Cerebellar cortex (tissue), 1 donor: ENCODE results near the gene SLC39A11.
"Not testable (repeated sequence)": the region's sequence is repeated elsewhere in the genome, so short reads cannot be mapped to it uniquely, and the experiment has no call there.

ENCODE experiments used
- DNase-seq: peaks from one replicate; pipeline ENCODE4 v3.0.0-alpha.2; 2015; ENCODE audit warnings: low spot score

Gene SLC39A11

DNA sequence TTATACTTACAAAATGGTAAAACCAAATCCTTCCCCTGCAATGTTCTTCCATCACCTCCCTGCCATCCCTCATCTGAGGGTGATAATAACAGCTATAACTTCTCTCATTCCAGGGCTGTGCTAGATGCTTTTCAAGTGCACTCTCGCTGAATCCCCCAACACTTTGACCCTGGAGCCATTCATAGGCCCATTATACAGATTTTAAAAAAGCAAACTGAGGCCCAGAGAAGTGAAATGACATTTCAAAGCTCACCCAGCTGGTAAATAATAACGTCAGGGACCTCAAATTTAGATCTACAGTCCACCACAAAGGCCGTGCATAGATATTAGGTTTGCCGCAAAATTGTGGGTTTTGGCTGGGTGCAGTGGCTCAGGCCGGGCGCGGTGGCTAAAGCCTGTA lies 378.8 kb downstream of the SLC39A11 start:
- no peak for DNase-seq

DNA sequence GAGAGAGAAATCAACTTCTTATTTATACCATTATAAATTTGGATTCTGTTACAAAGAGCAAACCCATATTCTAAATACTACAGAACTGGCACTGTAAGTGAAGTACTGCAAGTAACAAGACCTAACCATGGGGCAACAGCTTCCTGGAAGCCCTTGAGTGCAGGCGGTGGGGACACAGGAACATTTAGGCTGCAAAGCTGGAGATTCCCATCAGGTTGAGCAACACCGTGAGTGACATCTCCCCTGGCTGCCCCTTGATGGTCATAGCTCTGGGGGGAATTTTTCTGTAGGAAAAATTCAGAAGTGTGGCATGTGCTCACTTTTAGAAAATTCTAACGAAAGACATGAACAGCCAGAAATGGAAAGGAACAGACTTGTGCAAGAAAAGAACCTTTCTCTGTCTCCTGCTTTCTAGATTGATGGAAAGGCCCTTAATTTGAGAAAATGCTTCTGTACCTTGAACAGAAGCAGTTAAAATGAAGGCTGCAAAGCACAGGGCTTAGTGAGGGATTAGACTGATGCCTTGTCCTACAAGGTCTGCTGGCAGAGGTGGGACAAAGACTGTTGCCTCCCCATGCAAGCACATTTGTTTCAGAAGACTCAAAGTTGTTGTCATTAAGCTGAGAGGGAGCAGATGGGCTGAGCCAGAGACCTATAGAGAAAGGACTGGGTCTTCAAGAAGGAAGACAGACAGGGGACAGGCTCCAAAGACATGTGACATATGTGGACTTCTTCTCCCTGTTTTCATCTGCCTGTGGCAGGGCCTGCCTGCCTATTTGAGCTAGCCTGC lies 380.8 kb downstream of the SLC39A11 start:
- DNase-seq, result no peak

DNA sequence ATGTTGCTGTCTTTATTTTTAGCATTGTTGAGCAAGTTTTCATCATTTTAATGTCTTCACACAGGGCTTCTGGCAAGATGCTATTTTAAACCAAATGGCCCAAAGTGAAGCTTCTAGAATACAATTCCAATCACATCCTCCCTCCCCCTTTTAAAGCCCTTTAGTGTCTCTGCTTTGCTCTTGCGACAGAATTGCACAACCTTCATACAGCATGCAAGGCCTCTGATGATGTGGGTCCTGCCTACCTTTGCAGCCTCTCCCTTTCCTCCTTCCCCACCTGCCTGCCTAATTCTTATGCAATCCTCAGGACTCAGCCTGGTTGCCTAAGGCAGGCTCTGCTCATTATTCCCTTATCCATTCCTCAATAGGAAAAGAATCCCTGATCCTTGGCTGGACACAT lies 381.7 kb downstream of the SLC39A11 start:
- no peak for DNase-seq

DNA sequence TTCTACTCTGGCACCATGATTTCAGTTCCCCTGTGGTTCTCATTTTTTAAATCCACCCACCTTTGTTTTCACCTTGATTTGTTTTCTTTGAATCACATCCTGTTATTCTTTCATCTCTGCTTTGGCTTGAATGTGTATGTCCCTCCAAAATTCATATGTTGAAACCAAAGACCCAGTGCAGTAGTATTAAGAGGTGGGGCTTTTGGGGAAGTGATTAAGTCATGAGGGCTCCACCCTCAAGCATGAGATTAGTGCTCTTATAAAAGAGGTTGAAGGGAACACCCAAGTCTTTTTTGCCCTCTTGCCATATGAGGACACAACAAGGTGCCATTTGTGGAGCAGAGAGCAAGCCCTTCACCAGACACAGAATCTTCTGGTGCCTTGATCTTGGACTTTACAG lies 382.3 kb downstream of the SLC39A11 start:
- no peak for DNase-seq

DNA sequence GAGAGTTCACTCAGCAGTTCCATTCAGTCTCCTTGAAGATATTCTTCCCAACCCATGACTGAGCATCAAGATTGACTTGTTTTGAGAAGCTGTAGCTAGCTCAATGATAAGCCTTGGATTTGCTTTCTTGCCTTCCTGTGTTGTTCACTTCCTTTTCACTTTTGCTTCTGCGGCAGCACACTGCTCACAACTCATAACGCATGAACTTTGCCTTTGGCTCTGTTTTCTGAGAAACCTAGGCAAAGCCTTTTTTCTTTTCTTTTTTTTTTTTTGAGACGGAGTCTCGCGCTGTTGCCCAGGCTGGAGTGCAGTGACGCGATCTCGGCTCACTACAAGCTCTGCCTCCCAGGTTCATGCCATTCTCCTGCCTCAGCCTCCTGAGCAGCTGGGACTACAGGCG lies 383.8 kb downstream of the SLC39A11 start:
- DNase-seq, result not testable (repeated sequence)

DNA sequence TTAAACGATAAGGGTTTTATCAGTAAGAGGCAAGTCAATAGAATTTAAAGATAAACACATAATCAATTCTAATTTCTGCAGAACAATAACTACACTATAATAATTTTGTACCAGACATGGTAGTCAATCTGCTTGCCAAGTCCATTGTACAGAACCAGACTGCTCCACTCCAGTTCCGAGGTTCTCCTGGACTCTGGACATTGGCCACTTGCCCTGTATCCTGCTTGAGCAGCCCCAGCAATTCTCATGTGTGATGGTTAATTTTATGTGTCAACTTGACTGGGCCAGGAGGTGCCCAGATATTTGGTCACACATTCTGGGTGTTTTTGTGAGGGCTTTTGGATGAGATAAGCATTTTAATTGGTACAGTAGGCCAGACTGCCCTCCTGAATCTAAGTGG lies 384.6 kb downstream of the SLC39A11 start:
- DNase-seq, result no peak

DNA sequence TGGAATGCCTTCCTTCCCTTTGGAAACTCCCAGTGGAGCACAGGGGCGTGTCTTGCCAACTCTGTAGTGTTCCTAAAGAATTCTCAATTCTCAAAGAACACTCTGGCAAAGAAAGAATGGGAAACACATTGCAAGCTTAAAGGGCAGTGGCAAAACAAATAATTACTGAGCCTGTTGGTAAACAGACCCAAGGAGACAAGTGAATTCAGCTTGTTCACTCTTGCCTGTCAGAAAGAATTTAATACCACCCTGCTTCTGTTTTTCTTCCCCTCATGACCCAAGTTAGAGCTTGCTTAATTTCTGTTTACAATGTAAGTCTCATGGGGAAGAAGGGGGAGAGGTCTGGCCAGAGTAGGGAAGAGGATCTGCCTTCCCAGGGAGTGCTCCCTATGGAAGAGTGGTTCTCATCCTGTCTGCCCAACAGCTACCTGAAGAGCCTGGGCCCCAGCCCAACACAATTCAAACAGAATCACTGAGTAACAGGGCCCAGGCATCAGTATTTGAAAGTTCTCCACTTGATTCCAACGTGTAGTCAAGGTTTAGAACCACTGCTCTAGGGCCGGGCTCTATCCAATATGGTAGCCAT lies 386.0 kb downstream of the SLC39A11 start:
- no peak for DNase-seq

DNA sequence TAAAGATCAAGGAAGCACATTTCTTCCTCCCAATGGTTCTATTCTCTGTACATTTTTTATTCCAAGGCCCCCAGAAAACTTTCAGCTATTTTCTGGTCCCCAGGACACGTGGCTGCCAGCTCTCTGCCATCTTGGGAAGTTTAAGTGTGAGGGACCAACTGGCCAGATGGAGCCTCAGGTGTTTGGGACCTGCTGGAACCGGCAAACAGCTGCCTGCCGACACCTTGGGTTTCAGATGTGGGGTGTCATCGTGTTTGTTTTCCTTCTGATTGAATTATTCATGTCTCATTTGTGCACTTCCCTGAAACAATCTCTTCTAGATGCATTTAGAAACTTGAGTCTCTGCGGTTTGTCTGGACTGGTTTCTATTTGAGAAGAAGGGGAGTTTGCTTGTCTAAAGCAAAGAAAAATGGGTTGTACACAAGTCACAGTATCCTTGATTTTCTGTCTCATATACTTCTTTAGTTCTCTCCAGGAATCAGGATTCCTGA lies 386.5 kb downstream of the SLC39A11 start:
- DNase-seq, result no peak

DNA sequence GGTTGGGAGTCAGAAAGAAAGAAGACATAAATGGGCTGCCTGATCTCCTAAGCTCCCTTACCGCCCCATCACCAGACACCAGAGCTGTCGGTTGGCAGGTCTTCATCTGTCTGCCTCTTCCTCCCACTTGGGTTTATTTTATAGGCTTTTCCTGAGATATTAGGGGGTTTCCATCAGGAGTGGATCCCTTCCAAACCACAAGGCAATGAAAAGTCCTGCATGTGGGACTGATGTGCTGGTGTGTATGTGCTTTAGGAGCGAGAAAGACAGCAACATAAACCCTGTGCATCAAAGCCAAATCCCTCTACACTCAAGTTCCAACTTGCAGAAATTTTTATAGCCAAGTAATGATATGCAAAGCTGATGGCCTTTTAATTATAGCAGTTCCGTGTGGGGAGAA lies 389.5 kb downstream of the SLC39A11 start:
- DNase-seq, result no peak

DNA sequence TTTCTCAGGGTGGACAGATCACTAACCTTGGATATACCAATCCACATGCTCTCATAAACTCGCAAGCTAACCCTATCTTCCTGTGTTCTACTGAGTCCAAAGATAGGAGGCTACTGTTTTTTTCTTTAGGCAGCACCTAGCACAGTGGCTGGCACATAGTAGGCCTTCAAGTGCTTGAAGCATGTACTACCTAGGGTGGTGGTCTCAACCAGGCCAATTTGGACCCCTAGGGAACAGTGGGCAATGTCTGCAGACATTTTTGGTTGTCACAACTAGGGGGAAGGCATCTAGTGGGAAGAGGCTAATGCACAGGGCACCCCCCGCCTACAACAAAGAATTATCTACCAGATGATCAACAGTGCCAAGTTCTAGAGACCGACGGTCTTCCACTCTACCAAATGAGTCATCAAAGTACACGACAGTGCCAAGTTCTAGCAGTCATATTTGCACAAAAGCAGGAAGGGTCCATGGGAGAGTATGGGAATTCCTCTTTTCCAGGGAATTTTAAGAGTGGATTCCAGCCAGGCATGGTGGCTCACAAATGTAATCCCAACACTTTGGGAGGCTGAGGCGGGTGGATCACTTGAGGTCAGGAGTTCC lies 390.3 kb downstream of the SLC39A11 start:
- DNase-seq, result no peak

DNA sequence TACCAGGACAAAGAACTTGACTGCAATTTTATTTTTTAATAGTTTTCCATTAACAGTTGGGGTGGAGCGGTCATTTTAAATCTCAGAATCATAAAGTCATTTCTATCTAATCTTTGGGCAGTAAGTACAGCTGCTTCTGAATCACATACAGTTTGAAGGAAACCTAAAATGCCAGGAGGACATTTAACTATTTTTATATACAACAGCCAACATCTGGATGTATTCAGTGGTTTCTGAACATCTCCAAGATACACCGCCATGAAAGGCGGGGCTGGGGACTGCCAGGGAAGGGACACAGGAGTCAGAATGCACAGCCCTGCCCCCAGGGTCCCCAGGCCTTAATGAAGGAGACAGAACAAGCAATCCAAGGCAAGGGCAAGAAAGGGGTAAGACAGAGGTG lies 392.3 kb downstream of the SLC39A11 start:
- no peak for DNase-seq

DNA sequence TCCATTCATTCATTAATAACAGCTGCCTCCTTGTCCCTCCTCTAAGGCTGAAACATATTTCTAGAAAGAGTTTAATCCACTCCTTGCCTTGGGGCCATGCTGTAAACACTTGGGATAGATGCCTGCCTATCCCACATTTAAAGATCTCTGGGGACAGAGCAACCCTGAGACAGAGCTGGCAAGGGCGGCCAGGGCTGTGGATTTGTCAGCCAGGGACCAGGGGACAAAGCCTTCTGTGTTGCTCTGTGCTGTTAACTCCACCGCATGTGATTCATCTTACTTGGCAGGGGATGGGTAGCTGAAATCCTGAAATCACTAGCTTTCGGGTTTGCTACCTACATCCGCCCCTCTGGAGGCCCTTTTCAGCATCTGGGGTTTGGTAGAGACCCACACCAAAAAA lies 392.9 kb downstream of the SLC39A11 start:
- peak; percentile 3 for DNase-seq

DNA sequence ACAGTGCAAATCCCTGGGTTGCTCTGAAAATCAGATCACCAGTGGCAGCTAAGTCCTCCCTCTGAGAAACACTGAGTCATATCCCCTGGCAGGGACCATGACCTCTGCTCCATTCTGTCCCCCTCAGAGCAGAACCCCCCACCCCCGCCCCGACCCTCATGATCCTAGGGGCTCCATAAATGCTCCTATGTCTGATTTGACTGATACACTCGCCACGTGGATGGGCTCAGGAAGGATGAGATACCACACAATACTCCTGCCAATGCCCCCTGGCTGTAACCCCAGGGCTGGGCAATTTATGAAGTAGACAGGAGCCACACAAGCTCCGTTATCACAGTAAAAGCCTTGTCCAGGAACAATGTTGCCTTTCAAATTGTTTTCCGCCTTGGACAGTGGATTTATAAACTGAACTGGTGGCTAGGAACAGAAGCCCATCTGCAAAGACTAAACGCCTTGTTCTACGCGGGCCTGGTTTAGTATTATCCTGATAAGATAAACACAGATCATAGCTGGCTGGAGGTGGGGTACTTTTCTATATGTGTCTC lies 394.8 kb downstream of the SLC39A11 start:
- no peak for DNase-seq

DNA sequence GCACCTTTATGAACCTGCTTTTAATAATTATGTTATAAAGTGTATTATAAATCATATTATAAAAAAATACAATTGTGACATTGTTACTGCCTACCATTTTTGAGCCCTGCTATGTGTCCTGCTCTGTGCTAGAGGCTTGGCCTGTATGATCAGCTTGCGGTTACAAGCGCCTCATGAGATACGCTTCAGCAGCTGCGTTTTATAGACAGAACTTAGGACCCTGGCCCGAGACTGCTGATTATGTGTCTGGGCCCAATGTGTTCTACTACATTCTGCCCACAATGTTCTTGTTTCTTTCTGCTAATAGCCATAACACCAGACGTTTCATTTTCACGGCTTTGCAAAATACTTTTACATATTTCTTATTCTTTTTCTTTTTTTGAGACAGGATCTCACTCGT lies 395.8 kb downstream of the SLC39A11 start:
- DNase-seq, result no peak

DNA sequence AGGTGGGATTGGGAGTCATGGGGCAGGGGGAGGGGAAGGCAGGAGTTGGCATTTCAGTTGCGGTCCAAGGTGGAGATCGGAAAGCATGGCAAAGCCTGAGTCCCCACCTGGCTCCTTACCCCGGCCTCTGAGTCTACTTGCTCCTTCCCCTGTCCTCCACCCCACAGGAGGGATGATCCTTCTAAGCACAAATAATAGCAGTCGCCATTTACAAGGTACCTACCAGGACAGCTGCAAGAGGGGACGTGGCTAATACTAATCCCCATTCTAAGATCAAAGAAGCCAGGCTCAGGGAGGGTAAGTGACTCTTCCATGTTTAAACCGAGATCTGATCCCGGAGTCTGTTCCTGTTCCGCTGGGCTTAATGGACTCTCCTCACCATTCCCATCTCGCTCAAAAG lies 396.3 kb downstream of the SLC39A11 start:
- no peak for DNase-seq

DNA sequence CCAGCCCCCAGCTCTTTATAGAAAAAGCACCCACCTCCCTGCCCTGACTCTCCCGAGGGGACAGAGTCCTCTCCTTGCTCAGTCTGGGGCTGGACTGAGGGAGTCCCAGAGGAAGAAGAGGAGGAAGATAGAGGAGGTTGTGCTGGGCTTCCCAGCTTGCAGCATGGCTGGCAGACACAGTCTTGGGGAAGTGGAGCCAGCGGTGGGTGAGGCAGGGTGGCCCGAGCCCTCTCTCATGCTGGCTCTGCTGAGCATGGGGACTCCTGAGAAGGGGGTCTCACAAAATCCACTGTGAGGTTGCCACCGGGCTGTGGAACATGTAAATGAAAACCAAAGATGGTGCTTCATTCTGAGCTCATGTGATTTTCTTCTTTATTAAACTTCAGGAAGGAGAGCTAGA lies 398.5 kb downstream of the SLC39A11 start:
- DNase-seq, result no peak

DNA sequence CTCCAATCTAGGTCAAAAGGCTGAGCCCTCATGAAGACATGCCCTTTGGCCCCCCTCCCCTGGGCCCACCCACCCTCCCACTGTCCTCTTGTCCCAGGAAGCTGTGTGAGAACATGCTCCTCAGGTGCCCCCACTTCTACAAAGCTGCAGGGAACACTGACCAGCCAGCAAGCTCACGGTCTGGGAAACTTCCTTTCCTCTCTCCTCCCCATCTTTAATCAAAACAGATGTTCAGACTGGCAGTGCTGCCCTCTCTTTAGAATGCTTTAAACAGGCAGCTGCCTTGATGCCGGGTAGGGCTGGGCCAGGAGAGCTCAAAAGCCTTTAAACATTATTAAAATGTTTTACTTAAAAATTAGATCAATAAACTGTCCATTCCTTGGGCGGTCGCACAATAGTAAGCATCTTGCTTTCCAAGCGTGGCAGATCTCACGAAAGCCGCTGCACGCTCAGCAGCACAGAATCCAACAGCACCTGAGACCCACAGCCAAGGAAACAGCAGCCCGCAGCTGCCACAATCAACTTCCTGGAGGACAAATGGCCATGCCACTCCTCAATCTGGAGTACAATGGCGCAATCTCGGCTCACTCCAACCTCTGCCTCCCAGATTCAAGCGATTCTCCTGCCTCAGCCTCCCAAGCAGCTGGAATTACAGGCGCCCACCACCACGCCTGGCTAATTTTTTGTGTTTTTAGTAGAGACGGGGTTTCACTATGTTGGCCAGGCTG lies 399.2 kb downstream of the SLC39A11 start:
- no peak for DNase-seq

DNA sequence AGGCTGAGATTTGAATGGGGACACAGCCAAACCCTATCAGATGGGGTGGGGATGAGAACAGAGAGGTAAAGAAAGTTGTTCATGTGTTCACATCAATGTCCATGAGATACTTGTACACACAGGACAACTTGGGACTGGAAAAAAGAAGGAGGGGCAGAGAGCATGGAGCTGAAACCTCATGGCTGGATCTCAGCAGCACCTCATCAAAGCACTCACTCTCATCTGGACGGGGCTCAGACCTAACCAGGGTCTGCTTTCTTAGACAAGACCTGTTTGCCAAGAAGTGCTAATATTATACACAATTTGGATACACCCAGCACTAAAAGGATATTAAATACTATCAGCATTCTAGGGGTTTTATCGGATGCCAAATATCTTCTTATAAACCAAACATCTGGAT lies 399.8 kb downstream of the SLC39A11 start:
- no peak for DNase-seq

DNA sequence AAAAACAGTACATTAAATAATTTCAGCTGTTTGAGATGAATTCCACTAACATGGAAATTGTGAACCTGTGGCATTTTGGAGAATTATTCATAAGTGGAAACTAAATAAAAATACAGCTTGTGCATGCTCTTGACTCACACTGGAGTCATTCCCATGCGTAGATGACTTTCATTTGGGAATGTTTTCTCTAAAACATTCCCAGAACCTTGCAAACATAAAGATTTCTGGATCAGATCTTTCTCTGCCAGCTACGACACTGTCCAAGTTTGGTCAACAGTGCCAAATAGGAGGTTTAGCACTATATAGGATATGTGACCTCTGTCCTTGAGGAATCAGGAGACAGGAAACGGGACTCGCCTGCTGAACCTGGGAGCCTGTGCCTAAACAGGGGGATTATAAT lies 400.9 kb downstream of the SLC39A11 start:
- DNase-seq, result no peak

DNA sequence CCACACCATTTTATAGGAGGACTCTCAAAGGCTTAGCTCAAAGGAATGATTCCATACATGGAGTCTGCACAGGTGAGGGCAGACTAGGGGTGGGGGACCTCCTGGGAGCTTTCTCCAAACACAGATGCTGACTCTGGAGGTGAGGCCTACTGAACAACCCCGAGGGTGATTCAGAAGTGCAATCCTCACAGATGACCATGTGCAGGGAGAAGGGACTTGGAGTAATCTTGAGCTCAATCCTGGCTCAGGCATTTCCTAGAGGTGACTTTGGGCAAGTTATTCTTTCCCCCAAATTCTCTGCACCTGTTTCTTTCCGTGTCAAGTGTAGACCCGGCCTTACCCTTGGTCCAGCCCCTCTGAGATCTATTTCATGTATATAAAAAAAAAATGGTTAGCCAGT lies 401.5 kb downstream of the SLC39A11 start:
- DNase-seq, result no peak

DNA sequence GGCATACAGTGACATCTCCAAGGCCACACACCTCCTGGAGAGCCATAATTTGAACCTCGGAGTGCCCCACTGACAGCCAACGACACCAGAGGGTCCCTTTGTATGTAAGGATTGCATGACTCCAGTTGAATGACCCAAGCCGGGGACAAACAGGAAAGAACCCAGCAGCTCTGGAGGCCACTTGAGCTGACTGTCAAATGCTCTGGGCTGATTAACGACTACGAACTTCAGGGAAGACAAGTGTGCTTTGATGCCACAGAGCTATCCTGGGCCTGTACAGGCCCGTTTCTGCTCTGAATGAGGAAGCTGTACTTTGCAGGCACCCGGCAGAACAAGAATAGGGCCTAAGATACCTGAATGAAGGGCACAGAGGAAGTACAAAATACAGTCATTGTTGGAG lies 404.6 kb downstream of the SLC39A11 start:
- no peak for DNase-seq

DNA sequence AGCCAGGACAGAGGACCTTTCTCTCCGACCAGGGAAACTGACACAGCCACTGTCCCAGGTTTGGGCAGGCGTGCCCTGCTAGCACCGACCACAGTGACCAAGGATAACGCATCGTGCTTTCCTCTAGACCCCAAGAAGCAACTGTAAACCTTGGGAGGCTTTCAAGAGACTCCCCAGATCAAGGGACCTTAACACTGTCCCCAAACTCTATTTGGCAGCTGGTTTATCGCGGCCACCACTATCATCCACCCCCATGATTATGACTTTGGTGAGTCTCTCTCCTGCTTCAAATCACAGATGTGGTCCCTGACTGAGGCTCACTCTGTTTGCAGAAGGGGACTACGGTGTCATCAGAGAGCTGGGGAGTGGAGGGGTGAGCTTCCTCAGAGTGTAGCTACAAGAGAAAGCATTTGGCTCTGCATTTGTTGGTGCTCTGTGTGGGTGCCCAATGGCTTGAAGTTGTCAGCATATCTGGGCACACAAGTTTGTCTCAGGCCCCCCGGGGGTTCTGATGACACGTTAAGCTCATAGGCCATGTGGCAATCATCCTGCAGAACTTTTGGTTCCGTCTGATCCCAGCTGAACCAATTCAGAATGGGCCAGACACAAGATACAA lies 408.0 kb downstream of the SLC39A11 start:
- DNase-seq, result no peak
